Ovary (tissue), 9 donors: ENCODE results near the gene MKNK1. TPM values are rescaled to one million over a fixed set of nuclear protein-coding genes. Genes with fewer than 3 reads are reported as not detected.

Experiments
- DNase-seq, 5 donors: peaks; one replicate each; pipeline ENCODE4 v3.0.0-alpha.2; 2019 to 2020
- H3K27ac ChIP-seq, 2 donors: fragments of 200-600 bp; one replicate each; pipeline versions ENCODE4 v1.5.1 to v1.8.0; 2019 to 2022
- H3K27me3 ChIP-seq: fragments of 200-600 bp; one replicate; pipeline ENCODE4 v1.8.0; 2022
- H3K36me3 ChIP-seq: fragments of 200-600 bp; sonication (generic); one replicate; pipeline ENCODE4 v1.5.1; 2019
- H3K4me1 ChIP-seq: one replicate; pipeline ENCODE4 v1.8.1; 2013; ENCODE audit warnings: mild to moderate bottlenecking, moderate library complexity; ENCODE audit not compliant: insufficient read depth
- H3K4me3 ChIP-seq: fragments of 200-600 bp; sonication (generic); one replicate; pipeline ENCODE4 v1.5.1; 2017
- H3K9me3 ChIP-seq, 2 donors: fragments of 200-600 bp in 1 of 2; sonication (generic) in 1 of 2; one replicate each; pipeline versions ENCODE4 v1.5.1 to v1.8.1; 2013 to 2019; ENCODE audit warnings: mild to moderate bottlenecking in 1 of 2, moderate library complexity in 1 of 2
- EP300 ChIP-seq: sonication (generic); formaldehyde crosslinking; IDR thresholded peaks from one replicate; pipeline ENCODE4 v1.6.1; 2017; ENCODE audit warnings: antibody characterized with exemption
- POLR2A ChIP-seq: fragments of 450-650 bp; IDR thresholded peaks from one replicate; pipeline ENCODE4 v1.6.1; 2017; ENCODE audit warnings: antibody characterized with exemption, mild to moderate bottlenecking, moderate library complexity
- WGBS, 3 donors: extraction: QIAGEN DNeasy Blood & Tissue Kit in 1 of 3; methylation state at CpG; one replicate each; pipeline versions ENCODE4 v1.1.5 to v1.1.7; 2013 to 2017; 5-methylcytosine and 5-hydroxymethylcytosine counted together
- intact Hi-C, 4 donors: fragments of 100-400 bp; cut with DNase I; formaldehyde crosslinking; loops; one replicate each; pipeline versions ENCODE4 v1.11.0 to v1.15.1; 2022 to 2023
- polyA plus RNA-seq, 2 donors: library from polyadenylated mRNA; stranded (reverse); fragments of 200-250 nt in 1 of 2; fragments of 350-450 nt in 1 of 2; fragmentation: Illumina TruSeq in 1 of 2; extraction: RNeasy Lipid Tissue Mini Kit (QIAGEN cat#74804) in 1 of 2; gene quantifications; one replicate each; pipeline ENCODE4 v1.2.3, GENCODE V29; 2013 to 2014
- total RNA-seq, 7 donors: library from RNA; depleted of rRNA in 2 of 7; stranded (reverse); fragments of >200 nt in 2 of 7; fragmentation: NEBNext Ultra II Directional in 3 of 7; extraction: Animal tissue kit (Norgen Biotek cat#: 25700) in 3 of 7; gene quantifications; one replicate each; pipeline versions ENCODE4 v1.1.0 to v1.2.4, GENCODE V29; 2016 to 2023
- TF ChIP-seq, protein P1 (sequence below), 3 donors: fragments of 450-650 bp in 2 of 3; fragments of 200-600 bp in 1 of 3; IDR thresholded peaks; one replicate each; pipeline versions ENCODE4 v1.5.1 to v1.8.0; 2016 to 2022; ENCODE audit warnings: antibody characterized with exemption in 3 of 3, mild to moderate bottlenecking in 1 of 3
- donor health status: DM: no; HTN: no; CAD: no; lungs with moderate emphysema.
- donor health status: DM: no; HTN: no; CAD: no.
- donor health status: Bipolar disorder and iron deficiency.
- donor health status: DM: yes; HTN: yes; CAD: no.
- donor health status: DM: no; HTN: no; CAD: no.
- donor health status: DM: yes; HTN: yes; CAD: no.

MKNK1 gene
- total and polyA plus RNA-seq, 9 donors = 21.0 to 39.3 (median 24.9) TPM

GRCh38 chr1:46595127-46595526 is 8.9 kb downstream of the MKNK1 start:
- no peaks in the 10 kb centered on the region for H3K9me3 ChIP-seq
- TF ChIP-seq EP300 (no peak), POLR2A (no peak)
- TF ChIP-seq, protein P1, sequence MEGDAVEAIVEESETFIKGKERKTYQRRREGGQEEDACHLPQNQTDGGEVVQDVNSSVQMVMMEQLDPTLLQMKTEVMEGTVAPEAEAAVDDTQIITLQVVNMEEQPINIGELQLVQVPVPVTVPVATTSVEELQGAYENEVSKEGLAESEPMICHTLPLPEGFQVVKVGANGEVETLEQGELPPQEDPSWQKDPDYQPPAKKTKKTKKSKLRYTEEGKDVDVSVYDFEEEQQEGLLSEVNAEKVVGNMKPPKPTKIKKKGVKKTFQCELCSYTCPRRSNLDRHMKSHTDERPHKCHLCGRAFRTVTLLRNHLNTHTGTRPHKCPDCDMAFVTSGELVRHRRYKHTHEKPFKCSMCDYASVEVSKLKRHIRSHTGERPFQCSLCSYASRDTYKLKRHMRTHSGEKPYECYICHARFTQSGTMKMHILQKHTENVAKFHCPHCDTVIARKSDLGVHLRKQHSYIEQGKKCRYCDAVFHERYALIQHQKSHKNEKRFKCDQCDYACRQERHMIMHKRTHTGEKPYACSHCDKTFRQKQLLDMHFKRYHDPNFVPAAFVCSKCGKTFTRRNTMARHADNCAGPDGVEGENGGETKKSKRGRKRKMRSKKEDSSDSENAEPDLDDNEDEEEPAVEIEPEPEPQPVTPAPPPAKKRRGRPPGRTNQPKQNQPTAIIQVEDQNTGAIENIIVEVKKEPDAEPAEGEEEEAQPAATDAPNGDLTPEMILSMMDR (IDR thresholded peaks at IDR 0.05) = no peak
- no peak overlapping the region for H3K4me3 ChIP-seq
- no peaks in the 10 kb centered on the region for H3K36me3 ChIP-seq
- WGBS, 3 donors = 78 to 85% (median 84%) methylated on average over 3 of the region's 3 CpGs
- H3K4me1 ChIP-seq = peaks cover 3% of the 10 kb centered on the region
- DNase-seq = no peak
- no peaks in the 10 kb centered on the region for H3K27me3 ChIP-seq
- intact Hi-C loops = no loop called here
- no peak overlapping the region for H3K27ac ChIP-seq

GRCh38 chr1:46594063-46594462 is 10.0 kb downstream of the MKNK1 start:
- 90 to 95% (median 91%) methylated on average over 5 of the region's 5 CpGs for WGBS, 3 donors
- no peak for DNase-seq
- no peak overlapping the region for H3K4me3 ChIP-seq
- TF ChIP-seq, protein P1 (IDR thresholded peaks at IDR 0.05) = no peak
- TF ChIP-seq EP300 = no peak
- no peak for TF ChIP-seq POLR2A
- H3K36me3 ChIP-seq = no peaks in the 10 kb centered on the region
- H3K4me1 ChIP-seq = no peaks in the 10 kb centered on the region
- intact Hi-C loops = no loop called here
- no peaks in the 10 kb centered on the region for H3K9me3 ChIP-seq
- H3K27ac ChIP-seq = no peak overlapping the region
- no peaks in the 10 kb centered on the region for H3K27me3 ChIP-seq

DNA sequence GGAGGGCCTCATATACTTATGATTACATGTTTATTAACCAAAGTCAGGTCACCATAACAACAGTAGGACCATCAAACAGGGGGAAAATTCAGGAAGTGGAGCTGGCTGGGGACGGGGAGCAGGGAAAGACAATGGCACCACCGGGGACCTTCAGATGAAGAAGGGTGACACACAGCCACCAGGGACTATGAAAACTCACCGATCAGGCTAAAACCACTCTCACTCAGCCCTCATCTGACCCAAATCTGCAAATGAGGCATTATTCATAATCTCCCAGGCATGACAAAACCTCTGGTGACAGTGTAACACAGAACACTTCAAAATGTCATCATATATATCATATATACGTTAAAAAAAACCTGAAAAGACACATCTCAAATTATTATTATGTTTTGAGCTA is 11.2 kb downstream of the MKNK1 start:
- Histone ChIP-seq H3K4me1 (no peaks in the 10 kb centered on the region), H3K9me3 (no peaks in the 10 kb centered on the region), H3K27me3 (no peaks in the 10 kb centered on the region), H3K4me3 (no peak overlapping the region), H3K27ac (no peak overlapping the region), H3K36me3 (no peaks in the 10 kb centered on the region)
- TF ChIP-seq EP300 (no peak), POLR2A (no peak)
- TF ChIP-seq, protein P1 (IDR thresholded peaks at IDR 0.05) = no peak
- intact Hi-C loops = no loop called here
- WGBS, 3 donors = 90 to 91% (median 91%) methylated on average over 4 of the region's 4 CpGs
- no peak for DNase-seq

DNA sequence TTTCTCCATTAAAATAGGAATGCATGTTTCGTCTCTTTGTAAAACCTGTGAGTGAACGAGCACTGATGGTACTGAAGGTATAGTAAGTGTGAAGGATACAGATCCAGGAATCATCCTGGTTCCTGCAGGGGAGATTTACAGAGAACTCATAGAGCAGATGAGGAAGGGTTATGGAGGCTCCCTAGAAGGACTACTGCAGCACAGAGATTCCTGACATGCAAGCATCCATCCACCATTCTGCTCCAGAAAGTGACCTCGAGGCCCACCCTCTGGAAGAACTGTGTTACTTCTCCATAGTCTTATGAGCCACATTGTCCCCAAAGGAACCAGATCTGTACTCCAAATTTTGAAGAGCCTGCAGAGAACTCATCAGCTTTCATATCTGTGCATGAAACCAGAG is 14.5 kb downstream of the MKNK1 start:
- intact Hi-C loops = no loop called here
- Histone ChIP-seq H3K9me3 (no peaks in the 10 kb centered on the region), H3K4me3 (no peak overlapping the region), H3K4me1 (no peaks in the 10 kb centered on the region), H3K36me3 (no peaks in the 10 kb centered on the region), H3K27me3 (no peaks in the 10 kb centered on the region), H3K27ac (no peak overlapping the region)
- TF ChIP-seq POLR2A (no peak), EP300 (no peak)
- TF ChIP-seq, protein P1 (IDR thresholded peaks at IDR 0.05) = no peak
- 90 to 92% (median 91%) methylated on average over 3 of the region's 3 CpGs for WGBS, 3 donors
- no peak for DNase-seq

GRCh38 chr1:46587069-46587468 is 17.0 kb downstream of the MKNK1 start:
- Histone ChIP-seq H3K27me3 (no peaks in the 10 kb centered on the region), H3K9me3 (no peaks in the 10 kb centered on the region), H3K36me3 (no peaks in the 10 kb centered on the region), H3K27ac (no peak overlapping the region), H3K4me3 (no peak overlapping the region), H3K4me1 (no peaks in the 10 kb centered on the region)
- no peak for DNase-seq
- intact Hi-C loops = no loop called here
- WGBS, 3 donors = 92 to 99% (median 94%) methylated on average over 7 of the region's 7 CpGs
- TF ChIP-seq, protein P1 (IDR thresholded peaks at IDR 0.05) = no peak
- TF ChIP-seq EP300 = no peak
- TF ChIP-seq POLR2A = no peak
